ENCODE measurements around the gene APOL4.

APOL4 gene

GRCh38 chr22:36244522-36245391 is 43.1 kb upstream of the APOL4 start:
- TF ChIP-seq CTCF (IDR thresholded peaks at IDR 0.05; ENCODE audit: extremely low read depth, insufficient read depth, missing control alignments): no peak
- no peak for DNase-seq (ENCODE audit: low spot score)
- in situ Hi-C loops (cut with MboI; ENCODE audit: low pct_unique_long_range_greater_than_20kb, low sequenced_read_pairs, unreplicated experiment): no loop called here

- DNase-seq (ENCODE audit: low spot score): no peak
- TF ChIP-seq CTCF (IDR thresholded peaks at IDR 0.05; ENCODE audit: extremely low read depth, insufficient read depth, missing control alignments): no peak
- in situ Hi-C loops (cut with MboI; ENCODE audit: low pct_unique_long_range_greater_than_20kb, low sequenced_read_pairs, unreplicated experiment): no loop called here
These were observed 42.4 kb upstream of the APOL4 start for GRCh38 chr22:36243986-36244385.

- DNase-seq (ENCODE audit: low spot score): peak; percentile 80
- in situ Hi-C loops (cut with MboI; ENCODE audit: low pct_unique_long_range_greater_than_20kb, low sequenced_read_pairs, unreplicated experiment): no loop called here
- peak; percentile 74 for TF ChIP-seq CTCF (IDR thresholded peaks at IDR 0.05; ENCODE audit: extremely low read depth, insufficient read depth, missing control alignments)
These were observed 38.0 kb upstream of the APOL4 start, which contains the start of gene APOL2 for GRCh38 chr22:36239401-36240171. Gene APOL2, minus strand, starts transcription at chr22:36239527. Its CDS starts 6,365 bp downstream, at chr22:36233162.

- no peak for DNase-seq (ENCODE audit: low spot score)
- no peak for TF ChIP-seq CTCF (IDR thresholded peaks at IDR 0.05; ENCODE audit: extremely low read depth, insufficient read depth, missing control alignments)
- in situ Hi-C loops (cut with MboI; ENCODE audit: low pct_unique_long_range_greater_than_20kb, low sequenced_read_pairs, unreplicated experiment): no loop called here
These were observed 37.5 kb upstream of the APOL4 start for GRCh38 chr22:36239150-36239400.

GRCh38 chr22:36238373-36239149 is 37.0 kb upstream of the APOL4 start:
- DNase-seq (ENCODE audit: low spot score): no peak
- no peak for TF ChIP-seq CTCF (IDR thresholded peaks at IDR 0.05; ENCODE audit: extremely low read depth, insufficient read depth, missing control alignments)
- in situ Hi-C loops (cut with MboI; ENCODE audit: low pct_unique_long_range_greater_than_20kb, low sequenced_read_pairs, unreplicated experiment): no loop called here

Measured in GM13977 (cell line).